ENCODE results near the gene DNMT3L.
"Not testable (repeated sequence)": the region's sequence is repeated elsewhere in the genome, so short reads cannot be mapped to it uniquely, and the experiment has no call there.

Gene DNMT3L

GRCh38 chr21:44199448-44199847 lies 62.2 kb downstream of the DNMT3L start:
- DNase-seq (ENCODE audit: low read depth in 1 of 2, low spot score in 1 of 2), result no peak

GRCh38 chr21:44197156-44197516 lies 64.6 kb downstream of the DNMT3L start:
- DNase-seq (ENCODE audit: low read depth in 1 of 2, low spot score in 1 of 2), result not testable (repeated sequence)

Data from stimulated activated CD4-positive, alpha-beta T cell treated with anti-CD3 and anti-CD28 coated beads, Interleukin-15, amount 100 ng/mL, for 1 hour (primary cell).